Activated CD8-positive, alpha-beta memory T cell treated with anti-CD3 and anti-CD28 coated beads for 36 hours (primary cell): ENCODE data around the gene HEMK1. TPM values are rescaled to one million over a fixed set of nuclear protein-coding genes. Genes with fewer than 3 reads are reported as not detected.

ENCODE experiments used
- CTCF ChIA-PET: fragments of 350-600 bp; sonication (Branson Sonifier 250); formaldehyde crosslinking; loops from one replicate; lab custom pipeline; 2021; ENCODE audit warnings: antibody characterized with exemption; lab: Charles Lee
- POLR2A ChIA-PET: fragments of 350-600 bp; sonication (Branson Sonifier 250); formaldehyde crosslinking; loops from one replicate; lab custom pipeline; 2021; ENCODE audit warnings: antibody characterized with exemption; lab: Charles Lee
- total RNA-seq, 2 experiments: library from RNA; stranded (reverse); gene quantifications; one replicate each; pipeline ENCODE4 v1.2.3, GENCODE V29; 2021

HEMK1 gene
- total RNA-seq, 2 experiments from 2014 or later: 58.6 to 59.7 TPM

- POLR2A ChIA-PET: interaction anchor here (0.6 to 19.3 kb wide), 5 partner anchors 11 to 275 kb away, joined by 3 to 594 read pairs (median 146); partner anchors contain the start of genes C3orf18 and HEMK1
- CTCF ChIA-PET: interaction anchor here (0.9 to 24.2 kb wide), 8 partner anchors 11 to 50 kb away, joined by 3 to 600 read pairs (median 8); partner anchors contain the start of genes C3orf18 and HEMK1
Observed at GRCh38 chr3:50612234-50612882, 43.0 kb downstream of the HEMK1 start.

DNA sequence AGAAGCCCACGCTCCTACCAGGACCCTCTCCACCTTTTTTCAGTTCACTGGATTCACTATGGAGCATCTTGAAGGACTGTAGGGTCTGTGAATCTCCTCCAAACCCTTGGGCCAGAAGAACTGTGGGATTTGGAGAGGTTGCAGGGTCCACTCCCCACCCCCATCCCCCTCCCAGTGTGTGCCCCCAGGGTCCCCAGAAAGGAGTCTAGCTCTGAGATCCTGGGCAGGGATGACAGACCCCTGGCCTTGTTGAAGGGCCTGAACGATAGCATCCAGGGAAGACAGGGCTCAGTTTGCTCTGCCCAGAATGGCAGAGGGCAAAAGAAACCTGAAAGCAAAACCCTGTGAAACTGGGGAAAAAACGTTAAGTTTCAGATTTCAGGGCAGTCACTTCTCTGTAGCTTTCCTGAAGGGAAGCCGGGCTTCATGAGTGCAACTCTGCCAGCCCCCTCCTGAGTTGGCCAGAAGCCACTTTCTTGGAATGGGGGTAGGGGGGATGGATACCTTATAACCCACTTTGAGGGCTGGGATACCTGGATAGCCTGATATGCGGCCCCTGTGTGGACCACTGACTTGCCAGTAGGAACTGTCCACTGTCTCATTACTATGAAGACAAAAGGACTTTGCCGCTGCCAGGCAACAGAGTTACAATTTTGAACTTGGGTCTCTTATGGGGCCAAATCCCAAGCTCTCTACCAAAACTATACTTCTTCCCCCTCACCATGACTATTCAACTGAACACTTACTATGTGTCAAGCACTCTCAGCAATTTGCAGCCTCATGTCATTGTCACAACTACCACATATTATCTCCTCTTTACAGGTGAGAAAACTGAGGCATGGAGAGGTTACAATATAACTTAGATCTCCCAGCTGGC, 43.9 kb downstream of the HEMK1 start:
- POLR2A ChIA-PET: interaction anchor here (0.6 to 19.3 kb wide), 5 partner anchors 8 to 487 kb away, joined by 3 to 594 read pairs (median 146); partner anchors contain the start of genes C3orf18 and HEMK1
- CTCF ChIA-PET: interaction anchor here (0.6 to 24.2 kb wide), 13 partner anchors 8 to 67 kb away, joined by 3 to 600 read pairs (median 3); partner anchors contain the start of genes C3orf18 and HEMK1

GRCh38 chr3:50615190-50615589, 45.9 kb downstream of the HEMK1 start:
- ChIA-PET POLR2A (interaction anchor here (0.7 to 19.3 kb wide), 4 partner anchors 14 to 774 kb away, joined by 3 to 594 read pairs (median 4); partner anchors contain the start of genes C3orf18 and HEMK1), CTCF (interaction anchor here (1.0 to 24.2 kb wide), 20 partner anchors 10 to 769 kb away, joined by 3 to 600 read pairs (median 10); partner anchors contain the start of genes C3orf18, DOCK3, HEMK1 and MANF)

- CTCF ChIA-PET: interaction anchor here (0.7 to 24.2 kb wide), 27 partner anchors 9 to 773 kb away, joined by 3 to 600 read pairs (median 5); partner anchors contain the start of genes C3orf18, DOCK3, HEMK1 and MANF
Observed at GRCh38 chr3:50616003-50616769, 46.9 kb downstream of the HEMK1 start.

GRCh38 chr3:50616770-50617095, 47.4 kb downstream of the HEMK1 start:
- POLR2A ChIA-PET: interaction anchor here (0.6 to 19.3 kb wide), 7 partner anchors 9 to 61 kb away, joined by 3 to 594 read pairs (median 4); partner anchors contain the start of genes C3orf18 and HEMK1

More at GRCh38 chr3:50616003-50616769, 46.9 kb downstream of the HEMK1 start:
- POLR2A ChIA-PET: interaction anchor here (0.6 to 19.3 kb wide), 11 partner anchors 8 to 773 kb away, joined by 3 to 594 read pairs (median 4); partner anchors contain the start of genes C3orf18 and HEMK1

GRCh38 chr3:50617096-50617791, 47.9 kb downstream of the HEMK1 start, which contains the start of gene MAPKAPK3:
Gene MAPKAPK3, plus strand, starts transcription at chr3:50617151. Its CDS starts 415 bp downstream, at chr3:50617566.
- POLR2A ChIA-PET: interaction anchor here (0.8 to 19.3 kb wide), 6 partner anchors 9 to 45 kb away, joined by 3 to 594 read pairs (median 7); partner anchors contain the start of genes C3orf18 and HEMK1
- CTCF ChIA-PET: interaction anchor here (0.8 to 24.2 kb wide), 19 partner anchors 11 to 252 kb away, joined by 3 to 600 read pairs (median 8); partner anchors contain the start of genes C3orf18, DOCK3 and HEMK1

More at GRCh38 chr3:50616770-50617095, 47.4 kb downstream of the HEMK1 start:
- CTCF ChIA-PET: interaction anchor here (0.8 to 24.2 kb wide), 20 partner anchors 11 to 428 kb away, joined by 3 to 600 read pairs (median 8); partner anchors contain the start of genes C3orf18, DOCK3 and HEMK1

- ChIA-PET POLR2A (interaction anchor here (0.8 to 19.3 kb wide), 5 partner anchors 10 to 46 kb away, joined by 3 to 594 read pairs (median 11); partner anchors contain the start of genes C3orf18 and HEMK1), CTCF (interaction anchor here (0.9 to 24.2 kb wide), 6 partner anchors 10 to 44 kb away, joined by 3 to 600 read pairs (median 14); partner anchors contain the start of genes C3orf18 and HEMK1)
Observed at GRCh38 chr3:50617911-50618481, 48.7 kb downstream of the HEMK1 start.

GRCh38 chr3:50620420-50620819, 51.1 kb downstream of the HEMK1 start:
- POLR2A ChIA-PET: interaction anchor here (0.8 to 1.9 kb wide), 3 partner anchors 10 to 765 kb away, joined by 4 to 6 read pairs (median 4); partner anchors contain the start of genes HEMK1 and MANF
- CTCF ChIA-PET: interaction anchor here (0.9 to 24.2 kb wide), 4 partner anchors 32 to 768 kb away, joined by 4 to 600 read pairs (median 9); partner anchors contain the start of genes C3orf18 and HEMK1

- POLR2A ChIA-PET: interaction anchor here (0.8 kb wide), 1 partner anchor 51 kb away, joined by 4 read pairs; the partner anchor contains the start of gene HEMK1
- CTCF ChIA-PET: interaction anchor here (3.1 kb wide), 1 partner anchor 32 kb away, joined by 12 read pairs; no protein-coding TSS in a partner anchor
Observed at GRCh38 chr3:50620820-50621219, 51.5 kb downstream of the HEMK1 start.

- CTCF ChIA-PET: interaction anchor here (1.3 to 1.9 kb wide), 3 partner anchors 9 to 31 kb away, joined by 5 to 10 read pairs (median 6); no protein-coding TSS in a partner anchor
- POLR2A ChIA-PET: interaction anchor here (1.4 kb wide), 1 partner anchor 10 kb away, joined by 5 read pairs; no protein-coding TSS in a partner anchor
Observed at GRCh38 chr3:50622881-50623280, 53.6 kb downstream of the HEMK1 start.

GRCh38 chr3:50623840-50624474, 54.6 kb downstream of the HEMK1 start:
- ChIA-PET CTCF (interaction anchor here (0.7 to 2.8 kb wide), 10 partner anchors 8 to 763 kb away, joined by 3 to 10 read pairs (median 5); partner anchors contain the start of genes CISH and HEMK1), POLR2A (interaction anchor here (0.5 to 1.4 kb wide), 3 partner anchors 9 to 52 kb away, joined by 3 to 5 read pairs (median 3); no protein-coding TSS in a partner anchor)

GRCh38 chr3:50624634-50625033, 55.3 kb downstream of the HEMK1 start:
- ChIA-PET CTCF (interaction anchor here (0.7 to 2.8 kb wide), 7 partner anchors 8 to 75 kb away, joined by 3 to 10 read pairs (median 5); partner anchors contain the start of gene CISH), POLR2A (no interaction called here)

- ChIA-PET POLR2A (no interaction called here), CTCF (interaction anchor here (0.8 to 2.8 kb wide), 4 partner anchors 10 to 76 kb away, joined by 3 to 10 read pairs (median 3); no protein-coding TSS in a partner anchor)
Observed at GRCh38 chr3:50625231-50626182, 56.2 kb downstream of the HEMK1 start.

DNA sequence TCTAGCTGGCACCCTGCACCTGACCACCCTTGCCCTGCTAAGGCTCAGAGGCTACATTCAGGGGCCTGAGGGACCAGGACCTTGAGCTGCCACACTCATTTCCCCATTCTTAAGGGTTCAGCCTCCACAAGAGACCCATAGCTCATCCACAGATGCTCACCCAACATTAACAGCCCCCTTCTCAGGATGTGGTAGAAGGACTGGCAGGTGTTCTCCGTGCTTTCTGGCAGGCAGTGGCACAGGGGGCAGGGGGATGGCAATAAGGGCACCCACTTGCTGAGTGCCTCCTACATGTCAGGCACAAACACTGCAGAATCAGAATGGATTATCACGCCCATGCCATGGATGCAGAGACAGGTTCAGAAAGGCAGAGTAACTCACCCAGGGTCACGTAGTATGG, 57.1 kb downstream of the HEMK1 start:
- ChIA-PET CTCF (interaction anchor here (0.9 to 2.8 kb wide), 4 partner anchors 11 to 56 kb away, joined by 3 to 10 read pairs (median 4); no protein-coding TSS in a partner anchor), POLR2A (no interaction called here)
